GM23338 (cell line): ENCODE data around the gene TNIP2.

ENCODE experiments used
- EZH2 ChIP-seq: fragments of 200-600 bp; sonication (generic); IDR thresholded peaks from one replicate; pipeline ENCODE4 v1.8.0; 2017; ENCODE audit warnings: antibody characterized with exemption, mild to moderate bottlenecking, low read depth; ENCODE audit not compliant: unreplicated experiment
- POLR2AphosphoS5 ChIP-seq: IDR thresholded peaks from 2 replicates; pipeline ENCODE4 v1.6.1; 2016; ENCODE audit warnings: antibody characterized with exemption, low read depth
- ZNF331 ChIP-seq: fragments of 250-450 bp; sonication (Bioruptor Pico); IDR thresholded peaks from 2 replicates; pipeline ENCODE4 v1.5.0; 2020; ENCODE audit warnings: low read depth, mild to moderate bottlenecking, moderate library complexity
- TF ChIP-seq, protein P1 (sequence below), 2 experiments: fragments of 200-600 bp in 1 of 2; sonication (generic) in 1 of 2; conservative IDR thresholded peaks; 2 replicates each; pipeline versions ENCODE4 v1.5.1 to v1.6.1; 2016 to 2017; ENCODE audit warnings: antibody characterized with exemption in 2 of 2, low read depth in 2 of 2, mild to moderate bottlenecking in 2 of 2, moderate library complexity in 1 of 2

- TF ChIP-seq, protein P1, sequence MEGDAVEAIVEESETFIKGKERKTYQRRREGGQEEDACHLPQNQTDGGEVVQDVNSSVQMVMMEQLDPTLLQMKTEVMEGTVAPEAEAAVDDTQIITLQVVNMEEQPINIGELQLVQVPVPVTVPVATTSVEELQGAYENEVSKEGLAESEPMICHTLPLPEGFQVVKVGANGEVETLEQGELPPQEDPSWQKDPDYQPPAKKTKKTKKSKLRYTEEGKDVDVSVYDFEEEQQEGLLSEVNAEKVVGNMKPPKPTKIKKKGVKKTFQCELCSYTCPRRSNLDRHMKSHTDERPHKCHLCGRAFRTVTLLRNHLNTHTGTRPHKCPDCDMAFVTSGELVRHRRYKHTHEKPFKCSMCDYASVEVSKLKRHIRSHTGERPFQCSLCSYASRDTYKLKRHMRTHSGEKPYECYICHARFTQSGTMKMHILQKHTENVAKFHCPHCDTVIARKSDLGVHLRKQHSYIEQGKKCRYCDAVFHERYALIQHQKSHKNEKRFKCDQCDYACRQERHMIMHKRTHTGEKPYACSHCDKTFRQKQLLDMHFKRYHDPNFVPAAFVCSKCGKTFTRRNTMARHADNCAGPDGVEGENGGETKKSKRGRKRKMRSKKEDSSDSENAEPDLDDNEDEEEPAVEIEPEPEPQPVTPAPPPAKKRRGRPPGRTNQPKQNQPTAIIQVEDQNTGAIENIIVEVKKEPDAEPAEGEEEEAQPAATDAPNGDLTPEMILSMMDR (conservative IDR thresholded peaks at IDR 0.05; ENCODE audit: low read depth in 2 of 2) = no peak
- TF ChIP-seq EZH2 (no peak), POLR2AphosphoS5 (no peak), ZNF331 (CRISPR knock-in tag) (no peak)
Observed at GRCh38 chr4:2756691-2757350, 685 bp upstream of the TNIP2 start.
